HG03457 (cell line): ENCODE measurements around the gene GAMT.

Experiments
- ATAC-seq: cut with Tn5 transposase; IDR thresholded peaks from one replicate; pipeline ENCODE4 v1.9.1; 2021; ENCODE audit warnings: moderate number of reproducible peaks; ENCODE audit not compliant: unreplicated experiment

GAMT gene

DNA sequence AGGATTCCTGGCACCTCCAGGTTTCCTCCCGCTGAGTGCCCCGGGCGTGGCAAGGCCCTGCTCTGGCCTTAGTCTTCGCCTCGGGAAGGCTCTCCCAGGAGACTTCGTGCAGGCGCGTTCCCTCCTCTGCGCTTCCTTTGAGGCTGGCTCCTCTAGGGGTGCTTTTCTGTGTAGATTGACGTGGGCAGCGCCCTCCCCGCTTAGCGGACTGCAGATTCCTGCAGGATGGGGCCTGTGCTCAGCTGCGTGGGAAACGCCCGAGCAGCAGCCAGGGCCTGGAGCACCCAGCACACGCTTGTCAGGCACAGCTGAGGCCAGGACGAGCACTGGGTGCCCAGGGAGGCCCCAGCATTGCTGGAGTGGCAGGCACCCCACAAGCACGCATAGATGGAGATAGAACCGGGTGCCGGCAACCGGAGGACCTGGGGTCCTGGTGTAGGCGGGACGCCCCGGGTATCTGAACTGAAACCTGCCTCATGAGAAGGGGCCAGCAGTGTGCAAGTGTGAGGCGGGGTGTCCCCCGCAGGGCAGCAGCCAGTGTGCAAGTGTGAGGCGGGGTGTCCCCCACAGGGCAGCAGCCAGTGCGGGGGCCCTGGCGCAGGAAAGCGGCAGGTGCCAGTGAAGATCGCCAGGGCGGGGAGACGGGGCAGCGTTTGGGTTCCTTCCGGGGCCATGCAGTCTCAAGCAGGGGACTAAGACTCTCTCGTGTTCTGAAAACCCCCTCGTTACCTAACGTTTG, 14.2 kb downstream of the GAMT start:
- no peak for ATAC-seq

GRCh38 chr19:1385816-1386215, 15.5 kb downstream of the GAMT start:
- no peak for ATAC-seq

- ATAC-seq = no peak
These were observed 16.7 kb downstream of the GAMT start for GRCh38 chr19:1384478-1385110.

GRCh38 chr19:1384085-1384462, 17.3 kb downstream of the GAMT start:
- ATAC-seq = no peak

DNA sequence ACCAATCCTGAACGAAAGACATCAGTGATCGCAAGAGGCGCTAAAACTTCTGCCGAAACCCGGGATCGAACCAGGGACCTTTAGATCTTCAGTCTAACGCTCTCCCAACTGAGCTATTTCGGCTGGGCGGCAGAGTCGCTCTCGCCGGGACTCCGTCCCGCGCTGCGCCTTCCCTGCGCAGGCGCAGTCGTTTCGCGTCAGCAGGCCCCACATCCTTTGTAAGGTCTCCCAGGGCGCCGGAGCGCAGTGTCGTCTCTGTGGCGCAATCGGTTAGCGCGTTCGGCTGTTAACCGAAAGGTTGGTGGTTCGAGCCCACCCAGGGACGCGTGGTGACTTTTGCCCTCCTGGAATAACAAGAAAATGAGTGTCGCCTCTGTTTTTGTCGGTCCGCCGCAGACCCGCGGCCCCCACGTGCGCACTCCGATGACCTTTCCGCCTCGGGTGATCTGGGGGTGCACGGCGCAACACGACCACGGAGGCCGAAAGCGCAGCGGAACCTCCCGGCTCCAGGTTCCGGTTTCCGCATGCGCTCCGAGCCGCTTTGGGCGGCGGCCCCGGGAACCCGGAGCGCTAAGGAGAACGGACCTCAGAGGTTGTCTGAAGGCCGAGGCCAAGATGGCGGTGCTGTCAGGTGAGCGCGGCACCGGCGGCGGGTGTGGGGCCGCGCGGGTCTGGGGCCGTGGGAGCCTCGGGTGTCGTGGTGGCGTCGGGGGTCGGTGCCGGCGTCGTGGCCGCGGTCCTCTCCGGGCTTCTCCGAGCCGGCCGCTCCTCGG, 17.8 kb downstream of the GAMT start, which contains the start of gene NDUFS7:
Gene NDUFS7 (plus strand): TSS at position 596 of the 773 bp plus-strand sequence. CDS start 20 bp downstream, at position 616.
- ATAC-seq = peak; percentile 51

DNA sequence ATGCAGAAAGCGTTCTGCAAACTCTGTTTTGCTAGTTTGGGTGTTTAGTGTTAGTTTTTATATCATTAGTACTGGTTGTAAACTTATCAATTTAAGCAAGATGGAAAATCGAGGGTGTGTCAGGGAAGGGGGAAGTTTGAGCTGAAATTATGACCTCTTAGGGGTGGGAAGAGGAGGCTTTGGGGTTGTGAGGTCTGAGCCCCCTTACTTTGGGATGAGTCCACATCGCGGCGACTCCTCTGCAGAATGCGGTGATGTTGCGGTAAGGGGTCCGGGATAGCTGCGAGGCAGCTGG, 18.4 kb downstream of the GAMT start:
- no peak for ATAC-seq

GRCh38 chr19:1382250-1382649, 19.1 kb downstream of the GAMT start:
- no peak for ATAC-seq

DNA sequence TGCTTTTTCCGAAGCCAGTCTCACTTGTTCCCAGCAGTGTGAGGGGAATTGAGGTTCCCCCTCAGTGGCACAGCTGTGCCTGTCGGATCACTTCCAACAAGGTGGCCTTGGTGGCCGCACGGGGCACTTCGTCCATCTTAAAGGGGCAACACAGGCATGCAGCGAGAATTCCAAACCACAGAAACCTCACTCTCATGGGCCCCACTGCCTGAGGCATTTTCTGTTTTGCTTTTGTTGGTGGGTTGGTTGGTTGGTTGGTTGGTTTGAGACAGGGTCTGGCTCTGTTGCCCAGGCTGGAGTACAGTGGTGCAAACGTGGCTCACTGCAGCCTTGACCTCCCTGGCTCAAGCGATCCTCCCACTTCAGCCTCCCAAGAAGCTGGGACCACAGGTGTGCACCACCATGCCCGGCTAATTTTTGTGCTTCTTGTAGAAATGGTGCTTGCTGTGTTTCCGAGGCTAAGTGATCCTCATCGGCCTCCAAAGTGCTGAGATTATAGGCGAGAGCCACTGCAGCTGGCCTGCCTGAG, 21.3 kb downstream of the GAMT start:
- ATAC-seq = no peak

GRCh38 chr19:1379126-1379905, 22.0 kb downstream of the GAMT start:
- no peak for ATAC-seq

DNA sequence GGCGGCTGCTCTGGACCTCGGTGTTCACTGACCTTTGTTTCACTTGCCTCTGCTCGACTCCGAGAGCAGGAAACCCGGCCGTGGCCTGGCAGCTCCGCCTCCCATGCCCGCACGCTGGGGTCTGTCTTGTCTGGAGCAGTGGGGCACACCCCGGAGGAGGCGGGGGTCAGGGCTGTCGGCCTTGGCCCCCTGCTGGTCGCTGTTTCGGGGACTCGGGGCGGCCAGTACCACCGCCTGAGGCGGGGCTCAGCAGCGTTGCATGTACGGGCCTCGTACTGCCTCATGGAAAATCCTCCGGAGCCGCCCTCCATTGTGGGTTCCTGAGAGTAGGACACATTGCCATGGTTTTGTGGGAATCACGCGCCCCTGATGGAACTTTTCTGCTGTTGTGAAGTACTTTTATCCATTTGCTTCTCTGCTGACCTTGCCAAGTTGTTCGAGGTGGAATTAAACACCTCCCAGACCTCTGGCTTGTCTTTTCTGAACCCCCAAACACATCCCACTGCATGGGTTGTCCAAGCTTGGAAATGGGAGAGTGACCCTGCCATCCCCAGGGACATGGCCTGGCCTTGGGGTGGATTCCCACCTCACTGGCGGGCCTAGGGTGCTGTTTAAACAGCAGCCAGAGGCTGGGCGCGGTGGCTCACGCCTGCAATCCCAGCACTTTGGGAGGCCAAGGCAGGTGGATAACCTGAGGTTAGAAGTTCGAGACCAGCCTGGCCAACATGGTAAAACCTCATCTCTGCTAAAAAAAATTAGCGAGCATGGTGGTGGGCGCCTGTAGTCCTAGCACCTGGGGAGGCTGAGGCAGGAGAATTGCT, 23.2 kb downstream of the GAMT start:
- no peak for ATAC-seq

DNA sequence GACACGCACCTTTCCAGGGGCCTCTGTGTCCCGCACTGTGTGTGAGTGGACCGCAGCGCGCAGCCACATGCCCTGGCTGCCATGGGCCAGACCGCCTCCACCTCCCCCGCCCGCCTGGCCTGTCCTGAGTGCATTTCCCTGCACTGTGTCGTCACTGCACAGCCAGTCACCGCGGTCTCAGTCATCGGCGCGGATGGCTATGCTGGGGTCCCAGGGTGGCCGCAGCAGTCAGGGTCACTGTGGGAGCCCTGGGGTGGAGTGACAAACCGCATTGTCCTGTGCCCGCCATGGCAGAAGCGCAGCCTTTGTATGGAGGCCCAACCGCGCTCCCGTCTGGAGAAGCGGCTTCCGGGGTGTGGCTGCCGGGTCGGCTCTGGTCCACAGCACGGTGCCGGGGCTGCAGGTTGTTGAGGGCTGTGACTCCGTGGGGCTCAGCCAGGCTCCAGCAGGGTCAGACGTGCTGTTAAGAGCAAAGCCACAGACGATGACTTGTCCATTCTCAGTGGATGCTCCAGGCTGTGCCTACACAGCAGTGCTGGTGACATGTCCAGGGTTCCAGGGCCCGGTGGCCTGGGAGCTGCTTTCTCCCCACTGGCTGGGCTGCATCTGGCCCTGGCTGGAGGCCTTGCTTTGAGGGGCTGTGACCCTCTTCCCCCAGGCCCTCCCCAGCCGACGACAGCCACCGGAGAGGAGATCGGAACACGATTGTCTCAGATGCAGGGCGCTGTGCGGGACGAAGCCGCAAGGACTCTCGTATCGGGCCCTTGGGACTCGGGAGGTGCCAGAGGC, 24.0 kb downstream of the GAMT start:
- no peak for ATAC-seq

DNA sequence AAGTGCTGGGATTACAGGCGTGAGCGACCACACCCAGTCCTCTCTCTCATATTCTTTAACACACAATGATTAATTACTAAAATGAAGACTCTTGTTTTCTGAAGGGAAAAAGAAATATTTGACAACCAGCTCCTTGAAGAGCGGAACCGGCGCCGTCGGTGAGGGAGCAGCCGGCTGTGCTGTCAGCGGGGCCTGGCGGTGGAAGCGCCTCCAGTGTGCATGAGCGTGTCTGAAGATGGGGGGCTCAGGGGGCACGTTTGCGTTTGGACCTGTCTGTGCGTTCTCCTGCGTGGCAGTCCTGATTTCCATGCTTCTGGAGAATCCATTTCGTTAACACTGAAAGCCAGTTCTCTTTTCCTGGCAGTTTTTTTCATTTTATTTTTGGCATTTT, 24.9 kb downstream of the GAMT start:
- ATAC-seq = no peak

DNA sequence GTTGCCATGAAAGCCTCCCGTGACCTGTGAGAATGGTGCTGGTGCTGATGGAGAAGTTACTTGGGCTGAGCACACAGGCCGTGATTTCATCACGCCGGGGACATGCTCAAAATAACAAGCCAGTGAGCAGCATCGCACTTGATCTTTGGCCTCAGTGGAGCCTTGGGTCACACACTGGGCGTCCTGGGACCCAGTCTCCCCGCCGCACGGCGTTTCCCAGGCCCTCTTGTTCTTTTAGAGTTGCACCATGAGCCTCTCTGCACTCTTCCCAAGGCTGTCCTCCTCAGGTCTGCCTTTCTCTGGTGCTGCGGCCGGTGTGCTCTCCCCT, 27.1 kb downstream of the GAMT start:
- ATAC-seq = no peak

GRCh38 chr19:1373534-1374249, 27.6 kb downstream of the GAMT start:
- ATAC-seq = no peak

- no peak for ATAC-seq
These were observed 28.3 kb downstream of the GAMT start for GRCh38 chr19:1373042-1373533.

DNA sequence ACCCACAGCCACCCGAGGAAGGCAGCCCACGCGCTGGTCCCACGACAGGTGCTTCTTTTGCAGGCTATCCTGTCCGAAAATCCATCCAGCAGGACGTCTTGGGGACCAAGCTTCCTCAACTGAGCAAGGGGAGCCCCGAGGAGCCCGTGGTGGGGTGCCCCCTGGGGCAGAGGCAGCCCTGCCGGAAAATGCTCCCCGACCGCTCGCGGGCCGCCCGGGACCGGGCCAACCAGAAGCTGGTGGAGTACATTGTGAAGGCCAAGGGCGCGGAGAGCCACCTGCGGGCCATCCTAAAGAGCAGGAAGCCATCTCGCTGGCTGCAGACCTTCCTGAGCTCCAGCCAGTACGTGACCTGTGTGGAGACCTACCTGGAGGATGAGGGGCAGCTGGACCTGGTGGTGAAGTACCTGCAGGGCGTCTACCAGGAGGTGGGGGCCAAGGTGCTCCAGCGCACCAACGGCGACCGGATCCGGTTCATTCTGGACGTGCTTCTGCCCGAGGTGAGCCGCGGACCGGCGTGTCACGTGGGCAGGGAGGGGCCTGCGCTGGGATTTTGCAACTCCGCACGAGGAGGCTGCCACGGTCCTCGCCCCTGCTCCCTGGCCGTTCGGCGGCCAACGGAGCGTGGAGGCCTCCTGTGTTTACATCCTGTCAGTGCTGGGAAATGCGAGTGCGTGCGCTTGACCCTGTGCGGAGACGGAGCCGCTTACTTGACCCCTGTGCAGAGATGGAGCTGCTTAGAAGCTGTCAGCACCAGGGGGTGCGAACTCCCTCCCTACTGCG, 30.6 kb downstream of the GAMT start:
- ATAC-seq = no peak

DNA sequence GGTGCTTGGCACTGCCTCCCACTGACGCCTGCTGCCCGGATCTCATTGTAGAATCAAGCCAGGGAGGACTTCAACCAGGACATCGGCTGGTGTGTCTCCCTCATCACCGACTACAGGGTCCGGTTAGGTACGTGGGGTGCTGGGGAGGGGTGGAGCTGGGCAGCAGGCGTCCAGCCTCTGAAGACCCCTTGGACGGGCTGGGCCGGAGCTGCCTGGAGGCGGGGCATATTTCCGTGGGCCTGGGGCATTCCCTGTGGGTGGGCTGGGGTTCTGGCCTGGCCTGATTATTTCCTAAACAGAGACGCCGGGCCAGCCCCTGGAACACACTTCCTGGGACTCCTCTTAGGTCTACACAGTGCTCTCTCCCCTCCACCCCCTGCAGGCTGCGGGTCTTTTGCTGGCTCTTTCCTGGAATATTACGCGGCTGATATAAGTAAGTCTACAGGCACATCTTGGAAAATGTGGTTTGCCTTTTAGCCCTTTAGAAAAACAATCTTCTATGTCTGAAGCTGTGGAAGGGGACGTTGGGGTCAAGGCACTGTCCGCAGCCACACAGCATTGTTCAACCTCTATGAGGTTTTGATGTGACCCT, 32.0 kb downstream of the GAMT start:
- ATAC-seq = no peak
